Bronchial epithelial cell (primary cell): Measurements from ENCODE around the gene STUM. TPM values are rescaled to one million over a fixed set of nuclear protein-coding genes. Genes with fewer than 3 reads are reported as not detected.

Source experiments
- DNase-seq: peaks from one replicate; pipeline ENCODE4 v3.0.0-alpha.2; 2010; ENCODE audit warnings: low read depth
- FAIRE-seq: peaks from 2 replicates; lab custom pipeline; 2011; peaks lifted over from hg19 to GRCh38; lab: Jason Lieb, UNC
- H3K27me3 ChIP-seq: 2 replicates; pipeline ENCODE4 v1.5.1; 2011; ENCODE audit warnings: low read length; ENCODE audit not compliant: control insufficient read depth, insufficient read depth
- H3K36me3 ChIP-seq: 2 replicates; pipeline ENCODE4 v1.5.1; 2011; ENCODE audit warnings: low read length; ENCODE audit not compliant: control insufficient read depth, insufficient read depth
- H3K4me3 ChIP-seq: 2 replicates; pipeline ENCODE4 v1.5.1; 2011; ENCODE audit warnings: mild to moderate bottlenecking, low read depth, low read length, control low read depth
- total RNA-seq: library from RNA; depleted of rRNA; stranded (reverse); fragments of >200 nt; gene quantifications from 2 replicates; pipeline ENCODE4 v1.2.1, GENCODE V29; 2014
- TF ChIP-seq, protein P1 (sequence below): IDR thresholded peaks from 2 replicates; pipeline ENCODE4 v1.5.1; 2011; ENCODE audit warnings: mild to moderate bottlenecking, moderate library complexity, low read length, control low read depth, inconsistent platforms; ENCODE audit not compliant: insufficient read depth, severe bottlenecking

The STUM gene
- total RNA-seq, 1 donor from 2014 or later = not detected

DNA sequence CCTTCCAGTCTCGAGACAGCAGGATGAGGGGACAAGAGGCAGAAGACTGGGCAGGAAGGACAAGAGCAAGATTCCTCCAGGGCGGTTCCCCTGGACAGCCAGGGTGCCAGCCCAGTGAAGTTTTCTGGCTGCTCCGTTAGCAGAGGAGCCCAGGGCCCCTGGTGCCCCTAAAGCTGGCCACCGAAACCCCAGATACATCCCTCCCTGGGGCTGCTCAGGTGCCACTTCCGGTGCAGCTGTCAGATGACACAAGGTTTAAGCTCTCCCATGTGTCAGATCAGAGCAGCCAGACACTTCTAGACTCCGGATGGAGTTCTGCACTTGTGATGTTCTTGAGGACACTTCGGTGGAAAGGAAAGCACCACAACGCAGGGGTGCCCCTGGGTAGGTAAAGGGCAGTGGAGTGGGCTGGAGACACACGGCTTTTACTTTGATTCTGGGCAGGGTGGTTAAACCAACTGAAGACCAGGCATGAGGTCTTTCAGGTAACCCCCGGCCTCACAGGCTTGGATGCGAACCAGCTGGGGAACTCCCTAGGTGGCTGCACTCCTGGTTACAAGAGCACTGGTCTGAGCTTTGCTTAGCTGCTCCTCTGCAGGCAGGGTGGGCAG, 104.9 kb downstream of the STUM start:
- DNase-seq = no peak
- Histone ChIP-seq H3K36me3 (no peaks in the 10 kb centered on the region), H3K4me3 (no peak overlapping the region), H3K27me3 (no peaks in the 10 kb centered on the region)
- TF ChIP-seq, protein P1, sequence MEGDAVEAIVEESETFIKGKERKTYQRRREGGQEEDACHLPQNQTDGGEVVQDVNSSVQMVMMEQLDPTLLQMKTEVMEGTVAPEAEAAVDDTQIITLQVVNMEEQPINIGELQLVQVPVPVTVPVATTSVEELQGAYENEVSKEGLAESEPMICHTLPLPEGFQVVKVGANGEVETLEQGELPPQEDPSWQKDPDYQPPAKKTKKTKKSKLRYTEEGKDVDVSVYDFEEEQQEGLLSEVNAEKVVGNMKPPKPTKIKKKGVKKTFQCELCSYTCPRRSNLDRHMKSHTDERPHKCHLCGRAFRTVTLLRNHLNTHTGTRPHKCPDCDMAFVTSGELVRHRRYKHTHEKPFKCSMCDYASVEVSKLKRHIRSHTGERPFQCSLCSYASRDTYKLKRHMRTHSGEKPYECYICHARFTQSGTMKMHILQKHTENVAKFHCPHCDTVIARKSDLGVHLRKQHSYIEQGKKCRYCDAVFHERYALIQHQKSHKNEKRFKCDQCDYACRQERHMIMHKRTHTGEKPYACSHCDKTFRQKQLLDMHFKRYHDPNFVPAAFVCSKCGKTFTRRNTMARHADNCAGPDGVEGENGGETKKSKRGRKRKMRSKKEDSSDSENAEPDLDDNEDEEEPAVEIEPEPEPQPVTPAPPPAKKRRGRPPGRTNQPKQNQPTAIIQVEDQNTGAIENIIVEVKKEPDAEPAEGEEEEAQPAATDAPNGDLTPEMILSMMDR = no peak
- FAIRE-seq = no peak

DNA sequence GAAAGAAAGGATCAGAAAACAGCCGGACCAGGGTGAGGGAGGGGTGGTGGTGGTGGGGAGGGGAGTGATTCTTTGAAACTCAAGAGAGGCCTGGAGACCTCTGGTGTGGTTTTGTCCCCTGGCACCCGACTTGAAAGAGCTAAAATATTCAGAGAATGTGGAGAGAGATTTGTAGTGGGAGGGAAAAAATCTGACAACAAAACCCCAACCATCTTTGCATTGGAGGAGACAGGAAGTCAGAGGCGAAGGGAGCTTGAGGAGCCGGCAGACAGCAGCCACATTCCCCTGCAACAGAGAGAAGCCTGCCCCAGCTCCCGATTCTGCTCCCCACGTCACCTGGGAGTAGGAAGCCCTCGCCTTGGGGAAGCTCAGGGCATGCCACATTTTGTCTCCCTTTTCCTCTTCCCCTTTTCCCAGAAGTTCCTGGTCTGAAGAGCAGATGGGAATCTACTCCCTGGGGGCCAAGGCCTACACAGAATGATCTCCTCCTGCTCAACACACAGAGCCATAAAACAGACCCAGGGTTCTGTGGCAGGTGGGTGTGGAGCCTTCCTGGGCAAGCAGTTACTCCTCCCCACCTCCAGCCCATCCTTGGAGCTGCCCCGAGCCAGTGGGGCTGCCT, 105.6 kb downstream of the STUM start:
- no peak for DNase-seq
- Histone ChIP-seq H3K36me3 (no peaks in the 10 kb centered on the region), H3K4me3 (no peak overlapping the region), H3K27me3 (no peaks in the 10 kb centered on the region)
- no peak for FAIRE-seq
- TF ChIP-seq, protein P1 = no peak

DNA sequence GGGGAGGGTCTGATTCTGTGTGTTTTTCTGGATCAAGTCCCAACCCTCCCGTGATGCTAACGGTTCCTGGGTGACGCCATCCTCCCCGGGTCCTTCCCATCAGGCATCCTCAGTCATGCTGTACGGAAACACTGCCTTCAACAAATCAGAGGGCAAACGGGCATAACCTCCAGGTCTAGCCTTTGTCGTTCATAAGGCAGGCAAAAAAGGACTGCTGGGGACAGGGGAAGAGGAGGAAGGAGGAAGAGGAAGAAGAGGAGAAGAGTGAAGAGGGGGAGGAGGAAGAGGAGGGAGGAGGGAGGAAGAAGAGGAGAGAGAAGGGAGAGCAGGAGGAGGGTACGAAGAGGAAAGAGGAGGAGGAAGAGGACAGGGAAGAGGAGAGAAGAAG, 106.1 kb downstream of the STUM start:
- no peak for DNase-seq
- no peak for FAIRE-seq
- no peak overlapping the region for H3K4me3 ChIP-seq
- no peaks in the 10 kb centered on the region for H3K27me3 ChIP-seq
- no peaks in the 10 kb centered on the region for H3K36me3 ChIP-seq
- TF ChIP-seq, protein P1 = no peak

DNA sequence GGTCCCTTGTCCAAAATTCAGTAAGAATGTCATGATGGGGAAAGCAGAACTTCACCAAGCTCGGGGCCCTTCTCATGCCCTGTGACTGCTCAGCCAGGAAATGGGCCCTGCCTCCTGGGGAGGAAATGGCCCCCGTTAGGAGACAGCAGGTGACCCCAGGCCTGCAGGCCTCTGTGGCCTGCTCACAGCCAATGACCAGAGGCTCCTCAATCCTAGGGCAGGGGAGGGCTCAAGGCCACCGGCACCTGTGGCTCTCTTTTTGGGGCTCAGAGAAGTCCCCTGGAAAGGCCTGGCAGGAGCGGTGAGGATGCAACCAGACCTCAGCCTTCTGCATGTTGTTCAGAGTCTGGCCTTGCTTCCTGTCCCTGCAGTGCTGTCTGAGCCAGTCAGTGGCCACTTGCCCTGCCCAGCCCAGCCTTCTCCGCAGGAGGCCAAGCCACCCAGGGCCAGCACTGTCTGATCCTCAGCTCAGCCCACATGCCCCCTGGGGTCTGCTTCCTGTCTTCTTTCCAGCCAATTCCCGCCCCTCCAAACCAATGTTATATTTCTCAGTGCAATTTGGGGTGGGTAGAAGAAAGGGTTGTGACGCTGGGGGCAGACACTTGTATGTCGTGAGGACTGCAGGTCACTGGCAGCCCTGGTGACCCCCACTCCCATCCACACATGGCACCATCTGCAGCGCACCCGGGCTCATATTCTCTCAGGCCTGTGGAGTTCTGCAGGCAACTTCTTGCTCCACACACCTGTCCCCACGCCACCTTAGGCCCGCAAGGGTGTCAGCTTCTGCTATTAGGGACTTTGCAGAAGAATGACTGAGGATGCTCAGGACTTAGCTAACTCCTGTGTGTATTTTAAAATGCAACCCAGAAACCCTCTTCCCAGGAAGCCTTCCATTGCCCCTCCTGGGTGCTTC, 106.9 kb downstream of the STUM start:
- FAIRE-seq (no peak), DNase-seq (no peak)
- TF ChIP-seq, protein P1 = no peak
- H3K36me3 ChIP-seq = no peaks in the 10 kb centered on the region
- H3K4me3 ChIP-seq = no peak overlapping the region
- H3K27me3 ChIP-seq = no peaks in the 10 kb centered on the region

DNA sequence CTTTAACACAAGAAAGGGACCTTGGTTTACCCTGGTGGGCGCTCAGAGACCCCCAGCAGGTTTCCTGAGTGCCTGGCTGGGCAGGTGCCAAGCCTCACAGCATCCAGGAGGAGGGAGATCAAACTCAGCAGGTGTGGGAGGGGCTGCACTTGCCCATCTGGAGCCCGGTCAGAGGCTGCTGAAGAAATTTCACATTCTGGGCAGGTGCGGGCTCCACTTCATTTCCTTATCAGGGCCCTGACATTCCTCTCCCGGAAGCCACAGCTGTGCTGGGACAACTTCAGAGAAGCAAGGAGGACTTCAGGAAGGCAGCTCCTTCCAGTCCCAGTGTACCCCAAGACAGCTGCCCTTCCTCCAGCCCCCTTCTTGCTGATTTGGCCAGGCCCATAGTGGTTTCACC, 107.6 kb downstream of the STUM start:
- DNase-seq (no peak), FAIRE-seq (no peak)
- Histone ChIP-seq H3K27me3 (no peaks in the 10 kb centered on the region), H3K4me3 (no peak overlapping the region), H3K36me3 (no peaks in the 10 kb centered on the region)
- TF ChIP-seq, protein P1 = no peak
